HEK293 (cell line): ENCODE data around the gene ALS2.

Source experiments
- IKZF3 ChIP-seq: fragments of 450-650 bp; IDR thresholded peaks from 2 replicates; pipeline ENCODE4 v1.5.0; 2018; ENCODE audit warnings: missing biosample characterization, mild to moderate bottlenecking, missing genetic modification characterization, moderate library complexity
- RBAK ChIP-seq: fragments of 450-650 bp; formaldehyde crosslinking; IDR thresholded peaks from 2 replicates; pipeline ENCODE4 v1.5.1; 2016; ENCODE audit warnings: missing biosample characterization, missing genetic modification characterization
- REPIN1 ChIP-seq: fragments of 450-650 bp; formaldehyde crosslinking; IDR thresholded peaks from 2 replicates; pipeline ENCODE4 v1.5.1; 2017; ENCODE audit warnings: missing biosample characterization, missing genetic modification characterization, low read depth
- TRIM28 ChIP-seq: IDR thresholded peaks from 2 replicates; pipeline ENCODE4 v1.6.1; 2011; ENCODE audit warnings: low read length, control low read depth, borderline replicate concordance
- ZFP3 ChIP-seq: fragments of 450-650 bp; formaldehyde crosslinking; IDR thresholded peaks from 2 replicates; pipeline ENCODE4 v1.5.1; 2016; ENCODE audit warnings: low read depth, missing biosample characterization, missing genetic modification characterization
- ZNF394 ChIP-seq: fragments of 450-650 bp; formaldehyde crosslinking; IDR thresholded peaks from 2 replicates; pipeline ENCODE4 v1.5.1; 2016; ENCODE audit warnings: missing biosample characterization, missing genetic modification characterization, mild to moderate bottlenecking, moderate library complexity, borderline replicate concordance
- ZNF560 ChIP-seq: fragments of 450-650 bp; formaldehyde crosslinking; IDR thresholded peaks from 2 replicates; pipeline ENCODE4 v1.5.1; 2017; ENCODE audit warnings: missing biosample characterization, missing genetic modification characterization, borderline replicate concordance
- ZNF596 ChIP-seq: fragments of 450-650 bp; IDR thresholded peaks from 2 replicates; pipeline ENCODE4 v1.5.0; 2018; ENCODE audit warnings: missing biosample characterization, mild to moderate bottlenecking, missing genetic modification characterization, moderate library complexity
- ZNF660 ChIP-seq: fragments of 450-650 bp; IDR thresholded peaks from 2 replicates; pipeline ENCODE4 v1.5.1; 2018; ENCODE audit warnings: missing biosample characterization, mild to moderate bottlenecking, missing genetic modification characterization
- ZNF843 ChIP-seq: fragments of 450-650 bp; formaldehyde crosslinking; IDR thresholded peaks from 2 replicates; pipeline ENCODE4 v1.5.1; 2016; ENCODE audit warnings: missing biosample characterization, missing genetic modification characterization
- TF ChIP-seq, protein P1 (sequence below): fragments of 450-650 bp; formaldehyde crosslinking; IDR thresholded peaks from 2 replicates; pipeline ENCODE4 v1.5.1; 2017; ENCODE audit warnings: missing biosample characterization, mild to moderate bottlenecking, missing genetic modification characterization, moderate library complexity
- TF ChIP-seq, protein P2 (sequence below): fragments of 450-650 bp; formaldehyde crosslinking; IDR thresholded peaks from 2 replicates; pipeline ENCODE4 v1.5.1; 2016; ENCODE audit warnings: missing biosample characterization, missing genetic modification characterization
- TF ChIP-seq, protein P3 (sequence below): fragments of 450-650 bp; formaldehyde crosslinking; IDR thresholded peaks from 2 replicates; pipeline ENCODE4 v1.5.1; 2016; ENCODE audit warnings: missing biosample characterization, missing genetic modification characterization
- TF ChIP-seq, protein P4 (sequence below): fragments of 450-650 bp; formaldehyde crosslinking; optimal IDR thresholded peaks from 2 replicates; pipeline ENCODE3; 2016; ENCODE audit warnings: missing biosample characterization, mild to moderate bottlenecking, missing genetic modification characterization
- TF ChIP-seq, protein P5 (sequence below): fragments of 450-650 bp; formaldehyde crosslinking; IDR thresholded peaks from 2 replicates; pipeline ENCODE4 v1.5.0; 2017; ENCODE audit warnings: missing biosample characterization, missing genetic modification characterization, borderline replicate concordance
- TF ChIP-seq, protein P6 (sequence below): fragments of 450-650 bp; formaldehyde crosslinking; IDR thresholded peaks from 2 replicates; pipeline ENCODE4 v1.5.1; 2016; ENCODE audit warnings: missing biosample characterization, missing genetic modification characterization
- TF ChIP-seq, protein P7 (sequence below): fragments of 450-650 bp; formaldehyde crosslinking; IDR thresholded peaks from 2 replicates; pipeline ENCODE4 v1.5.1; 2016; ENCODE audit warnings: missing biosample characterization, missing genetic modification characterization
- TF ChIP-seq, protein P8 (sequence below): fragments of 450-650 bp; IDR thresholded peaks from 2 replicates; pipeline ENCODE4 v1.5.1; 2018; ENCODE audit warnings: missing biosample characterization, mild to moderate bottlenecking, missing genetic modification characterization
- TF ChIP-seq, protein P9 (sequence below): fragments of 450-650 bp; formaldehyde crosslinking; IDR thresholded peaks from 2 replicates; pipeline ENCODE4 v1.5.1; 2017; ENCODE audit warnings: missing biosample characterization, missing genetic modification characterization

ALS2 gene

DNA sequence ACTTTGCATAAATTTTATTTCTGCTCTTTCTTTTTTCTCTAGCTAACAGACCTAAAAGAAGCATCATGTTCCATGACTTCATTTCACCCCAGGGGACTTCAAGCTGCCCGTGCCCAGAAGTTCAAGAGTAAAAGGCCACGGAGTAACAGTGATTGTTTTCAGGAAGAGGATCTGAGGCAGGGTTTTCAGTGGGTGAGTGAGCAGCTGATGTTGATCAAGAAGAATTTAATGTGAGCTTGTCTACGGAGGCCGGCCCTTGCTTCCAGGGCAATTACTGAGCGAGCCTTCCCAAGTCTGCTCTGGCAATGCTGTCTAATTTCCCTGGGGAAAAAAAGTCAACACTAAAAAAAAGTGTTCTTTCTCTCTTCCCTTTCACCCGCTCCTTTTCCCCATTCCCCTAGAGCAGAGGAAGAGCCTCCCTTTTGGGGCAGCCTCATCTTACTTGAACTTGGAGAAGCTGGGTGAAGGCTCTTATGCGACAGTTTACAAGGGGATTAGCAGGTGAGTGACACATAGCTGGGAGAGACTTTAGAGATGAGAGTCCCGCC lies 26.8 kb upstream of the ALS2 start (continued):
- TF ChIP-seq, protein P1, sequence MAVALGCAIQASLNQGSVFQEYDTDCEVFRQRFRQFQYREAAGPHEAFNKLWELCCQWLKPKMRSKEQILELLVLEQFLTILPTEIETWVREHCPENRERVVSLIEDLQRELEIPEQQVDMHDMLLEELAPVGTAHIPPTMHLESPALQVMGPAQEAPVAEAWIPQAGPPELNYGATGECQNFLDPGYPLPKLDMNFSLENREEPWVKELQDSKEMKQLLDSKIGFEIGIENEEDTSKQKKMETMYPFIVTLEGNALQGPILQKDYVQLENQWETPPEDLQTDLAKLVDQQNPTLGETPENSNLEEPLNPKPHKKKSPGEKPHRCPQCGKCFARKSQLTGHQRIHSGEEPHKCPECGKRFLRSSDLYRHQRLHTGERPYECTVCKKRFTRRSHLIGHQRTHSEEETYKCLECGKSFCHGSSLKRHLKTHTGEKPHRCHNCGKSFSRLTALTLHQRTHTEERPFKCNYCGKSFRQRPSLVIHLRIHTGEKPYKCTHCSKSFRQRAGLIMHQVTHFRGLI (tag by site-specific recombination), result no peak
- TF ChIP-seq, protein P2, sequence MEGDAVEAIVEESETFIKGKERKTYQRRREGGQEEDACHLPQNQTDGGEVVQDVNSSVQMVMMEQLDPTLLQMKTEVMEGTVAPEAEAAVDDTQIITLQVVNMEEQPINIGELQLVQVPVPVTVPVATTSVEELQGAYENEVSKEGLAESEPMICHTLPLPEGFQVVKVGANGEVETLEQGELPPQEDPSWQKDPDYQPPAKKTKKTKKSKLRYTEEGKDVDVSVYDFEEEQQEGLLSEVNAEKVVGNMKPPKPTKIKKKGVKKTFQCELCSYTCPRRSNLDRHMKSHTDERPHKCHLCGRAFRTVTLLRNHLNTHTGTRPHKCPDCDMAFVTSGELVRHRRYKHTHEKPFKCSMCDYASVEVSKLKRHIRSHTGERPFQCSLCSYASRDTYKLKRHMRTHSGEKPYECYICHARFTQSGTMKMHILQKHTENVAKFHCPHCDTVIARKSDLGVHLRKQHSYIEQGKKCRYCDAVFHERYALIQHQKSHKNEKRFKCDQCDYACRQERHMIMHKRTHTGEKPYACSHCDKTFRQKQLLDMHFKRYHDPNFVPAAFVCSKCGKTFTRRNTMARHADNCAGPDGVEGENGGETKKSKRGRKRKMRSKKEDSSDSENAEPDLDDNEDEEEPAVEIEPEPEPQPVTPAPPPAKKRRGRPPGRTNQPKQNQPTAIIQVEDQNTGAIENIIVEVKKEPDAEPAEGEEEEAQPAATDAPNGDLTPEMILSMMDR (tag by site-specific recombination), result no peak
- TF ChIP-seq, protein P3, sequence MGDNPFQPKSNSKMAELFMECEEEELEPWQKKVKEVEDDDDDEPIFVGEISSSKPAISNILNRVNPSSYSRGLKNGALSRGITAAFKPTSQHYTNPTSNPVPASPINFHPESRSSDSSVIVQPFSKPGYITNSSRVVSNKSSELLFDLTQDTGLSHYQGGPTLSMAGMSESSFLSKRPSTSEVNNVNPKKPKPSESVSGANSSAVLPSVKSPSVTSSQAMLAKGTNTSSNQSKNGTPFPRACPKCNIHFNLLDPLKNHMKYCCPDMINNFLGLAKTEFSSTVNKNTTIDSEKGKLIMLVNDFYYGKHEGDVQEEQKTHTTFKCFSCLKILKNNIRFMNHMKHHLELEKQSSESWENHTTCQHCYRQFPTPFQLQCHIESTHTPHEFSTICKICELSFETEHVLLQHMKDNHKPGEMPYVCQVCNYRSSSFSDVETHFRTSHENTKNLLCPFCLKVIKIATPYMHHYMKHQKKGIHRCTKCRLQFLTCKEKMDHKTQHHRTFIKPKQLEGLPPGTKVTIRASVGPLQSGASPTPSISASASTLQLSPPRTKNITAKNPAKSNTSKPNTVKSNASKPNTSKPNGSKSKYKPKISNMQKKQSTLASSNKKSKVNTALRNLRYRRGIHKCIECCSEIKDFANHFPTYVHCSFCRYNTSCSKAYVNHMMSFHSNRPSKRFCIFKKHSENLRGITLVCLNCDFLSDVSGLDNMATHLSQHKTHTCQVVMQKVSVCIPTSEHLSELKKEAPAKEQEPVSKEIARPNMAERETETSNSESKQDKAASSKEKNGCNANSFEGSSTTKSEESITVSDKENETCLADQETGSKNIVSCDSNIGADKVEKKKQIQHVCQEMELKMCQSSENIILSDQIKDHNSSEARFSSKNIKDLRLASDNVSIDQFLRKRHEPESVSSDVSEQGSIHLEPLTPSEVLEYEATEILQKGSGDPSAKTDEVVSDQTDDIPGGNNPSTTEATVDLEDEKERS, result no peak
- TF ChIP-seq IKZF3 (tag by site-specific recombination) (0 out of 2 replicates have a peak, but pooled peaks have one; percentile 25), RBAK (no peak), ZNF394 (tag by site-specific recombination) (peak; percentile 84), REPIN1 (tag by site-specific recombination) (no peak), TRIM28 (0 out of 2 replicates have a peak, but pooled peaks have one; percentile 37), ZFP3 (tag by site-specific recombination) (no peak), ZNF596 (tag by site-specific recombination) (no peak), ZNF660 (tag by site-specific recombination) (peak; percentile 80), ZNF560 (no peak), ZNF843 (tag by site-specific recombination) (peak; percentile 11; the same call in 1 of the 2 replicates)
- TF ChIP-seq, protein P4, sequence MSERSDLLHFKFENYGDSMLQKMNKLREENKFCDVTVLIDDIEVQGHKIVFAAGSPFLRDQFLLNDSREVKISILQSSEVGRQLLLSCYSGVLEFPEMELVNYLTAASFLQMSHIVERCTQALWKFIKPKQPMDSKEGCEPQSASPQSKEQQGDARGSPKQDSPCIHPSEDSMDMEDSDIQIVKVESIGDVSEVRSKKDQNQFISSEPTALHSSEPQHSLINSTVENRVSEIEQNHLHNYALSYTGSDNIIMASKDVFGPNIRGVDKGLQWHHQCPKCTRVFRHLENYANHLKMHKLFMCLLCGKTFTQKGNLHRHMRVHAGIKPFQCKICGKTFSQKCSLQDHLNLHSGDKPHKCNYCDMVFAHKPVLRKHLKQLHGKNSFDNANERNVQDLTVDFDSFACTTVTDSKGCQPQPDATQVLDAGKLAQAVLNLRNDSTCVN, result no peak
- TF ChIP-seq, protein P5, sequence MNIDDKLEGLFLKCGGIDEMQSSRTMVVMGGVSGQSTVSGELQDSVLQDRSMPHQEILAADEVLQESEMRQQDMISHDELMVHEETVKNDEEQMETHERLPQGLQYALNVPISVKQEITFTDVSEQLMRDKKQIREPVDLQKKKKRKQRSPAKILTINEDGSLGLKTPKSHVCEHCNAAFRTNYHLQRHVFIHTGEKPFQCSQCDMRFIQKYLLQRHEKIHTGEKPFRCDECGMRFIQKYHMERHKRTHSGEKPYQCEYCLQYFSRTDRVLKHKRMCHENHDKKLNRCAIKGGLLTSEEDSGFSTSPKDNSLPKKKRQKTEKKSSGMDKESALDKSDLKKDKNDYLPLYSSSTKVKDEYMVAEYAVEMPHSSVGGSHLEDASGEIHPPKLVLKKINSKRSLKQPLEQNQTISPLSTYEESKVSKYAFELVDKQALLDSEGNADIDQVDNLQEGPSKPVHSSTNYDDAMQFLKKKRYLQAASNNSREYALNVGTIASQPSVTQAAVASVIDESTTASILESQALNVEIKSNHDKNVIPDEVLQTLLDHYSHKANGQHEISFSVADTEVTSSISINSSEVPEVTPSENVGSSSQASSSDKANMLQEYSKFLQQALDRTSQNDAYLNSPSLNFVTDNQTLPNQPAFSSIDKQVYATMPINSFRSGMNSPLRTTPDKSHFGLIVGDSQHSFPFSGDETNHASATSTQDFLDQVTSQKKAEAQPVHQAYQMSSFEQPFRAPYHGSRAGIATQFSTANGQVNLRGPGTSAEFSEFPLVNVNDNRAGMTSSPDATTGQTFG (tag by site-specific recombination), result no peak
- TF ChIP-seq, protein P6, sequence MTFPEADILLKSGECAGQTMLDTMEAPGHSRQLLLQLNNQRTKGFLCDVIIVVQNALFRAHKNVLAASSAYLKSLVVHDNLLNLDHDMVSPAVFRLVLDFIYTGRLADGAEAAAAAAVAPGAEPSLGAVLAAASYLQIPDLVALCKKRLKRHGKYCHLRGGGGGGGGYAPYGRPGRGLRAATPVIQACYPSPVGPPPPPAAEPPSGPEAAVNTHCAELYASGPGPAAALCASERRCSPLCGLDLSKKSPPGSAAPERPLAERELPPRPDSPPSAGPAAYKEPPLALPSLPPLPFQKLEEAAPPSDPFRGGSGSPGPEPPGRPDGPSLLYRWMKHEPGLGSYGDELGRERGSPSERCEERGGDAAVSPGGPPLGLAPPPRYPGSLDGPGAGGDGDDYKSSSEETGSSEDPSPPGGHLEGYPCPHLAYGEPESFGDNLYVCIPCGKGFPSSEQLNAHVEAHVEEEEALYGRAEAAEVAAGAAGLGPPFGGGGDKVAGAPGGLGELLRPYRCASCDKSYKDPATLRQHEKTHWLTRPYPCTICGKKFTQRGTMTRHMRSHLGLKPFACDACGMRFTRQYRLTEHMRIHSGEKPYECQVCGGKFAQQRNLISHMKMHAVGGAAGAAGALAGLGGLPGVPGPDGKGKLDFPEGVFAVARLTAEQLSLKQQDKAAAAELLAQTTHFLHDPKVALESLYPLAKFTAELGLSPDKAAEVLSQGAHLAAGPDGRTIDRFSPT (tag by site-specific recombination), result 0 out of 2 replicates have a peak, but pooled peaks have one; percentile 9
- TF ChIP-seq, protein P7, sequence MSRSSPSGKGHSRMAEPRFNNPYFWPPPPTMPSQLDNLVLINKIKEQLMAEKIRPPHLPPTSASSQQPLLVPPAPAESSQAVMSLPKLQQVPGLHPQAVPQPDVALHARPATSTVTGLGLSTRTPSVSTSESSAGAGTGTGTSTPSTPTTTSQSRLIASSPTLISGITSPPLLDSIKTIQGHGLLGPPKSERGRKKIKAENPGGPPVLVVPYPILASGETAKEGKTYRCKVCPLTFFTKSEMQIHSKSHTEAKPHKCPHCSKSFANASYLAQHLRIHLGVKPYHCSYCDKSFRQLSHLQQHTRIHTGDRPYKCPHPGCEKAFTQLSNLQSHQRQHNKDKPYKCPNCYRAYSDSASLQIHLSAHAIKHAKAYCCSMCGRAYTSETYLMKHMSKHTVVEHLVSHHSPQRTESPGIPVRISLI (tag by site-specific recombination), result no peak
- TF ChIP-seq, protein P8, sequence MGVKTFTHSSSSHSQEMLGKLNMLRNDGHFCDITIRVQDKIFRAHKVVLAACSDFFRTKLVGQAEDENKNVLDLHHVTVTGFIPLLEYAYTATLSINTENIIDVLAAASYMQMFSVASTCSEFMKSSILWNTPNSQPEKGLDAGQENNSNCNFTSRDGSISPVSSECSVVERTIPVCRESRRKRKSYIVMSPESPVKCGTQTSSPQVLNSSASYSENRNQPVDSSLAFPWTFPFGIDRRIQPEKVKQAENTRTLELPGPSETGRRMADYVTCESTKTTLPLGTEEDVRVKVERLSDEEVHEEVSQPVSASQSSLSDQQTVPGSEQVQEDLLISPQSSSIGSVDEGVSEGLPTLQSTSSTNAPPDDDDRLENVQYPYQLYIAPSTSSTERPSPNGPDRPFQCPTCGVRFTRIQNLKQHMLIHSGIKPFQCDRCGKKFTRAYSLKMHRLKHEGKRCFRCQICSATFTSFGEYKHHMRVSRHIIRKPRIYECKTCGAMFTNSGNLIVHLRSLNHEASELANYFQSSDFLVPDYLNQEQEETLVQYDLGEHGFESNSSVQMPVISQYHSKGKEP (tag by site-specific recombination), result no peak
- TF ChIP-seq, protein P9, sequence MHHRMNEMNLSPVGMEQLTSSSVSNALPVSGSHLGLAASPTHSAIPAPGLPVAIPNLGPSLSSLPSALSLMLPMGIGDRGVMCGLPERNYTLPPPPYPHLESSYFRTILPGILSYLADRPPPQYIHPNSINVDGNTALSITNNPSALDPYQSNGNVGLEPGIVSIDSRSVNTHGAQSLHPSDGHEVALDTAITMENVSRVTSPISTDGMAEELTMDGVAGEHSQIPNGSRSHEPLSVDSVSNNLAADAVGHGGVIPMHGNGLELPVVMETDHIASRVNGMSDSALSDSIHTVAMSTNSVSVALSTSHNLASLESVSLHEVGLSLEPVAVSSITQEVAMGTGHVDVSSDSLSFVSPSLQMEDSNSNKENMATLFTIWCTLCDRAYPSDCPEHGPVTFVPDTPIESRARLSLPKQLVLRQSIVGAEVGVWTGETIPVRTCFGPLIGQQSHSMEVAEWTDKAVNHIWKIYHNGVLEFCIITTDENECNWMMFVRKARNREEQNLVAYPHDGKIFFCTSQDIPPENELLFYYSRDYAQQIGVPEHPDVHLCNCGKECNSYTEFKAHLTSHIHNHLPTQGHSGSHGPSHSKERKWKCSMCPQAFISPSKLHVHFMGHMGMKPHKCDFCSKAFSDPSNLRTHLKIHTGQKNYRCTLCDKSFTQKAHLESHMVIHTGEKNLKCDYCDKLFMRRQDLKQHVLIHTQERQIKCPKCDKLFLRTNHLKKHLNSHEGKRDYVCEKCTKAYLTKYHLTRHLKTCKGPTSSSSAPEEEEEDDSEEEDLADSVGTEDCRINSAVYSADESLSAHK (tag by site-specific recombination), result no peak
